Cardiac atrium fibroblast (primary cell): Measurements from ENCODE around the gene ZNF891. TPM values are rescaled to one million over a fixed set of nuclear protein-coding genes. Genes with fewer than 3 reads are reported as not detected.

Experiments
- total RNA-seq: library from RNA; depleted of rRNA; stranded (reverse); fragments of >200 nt; gene quantifications from 2 replicates; pipeline ENCODE4 v1.2.3, GENCODE V29; 2015

Gene ZNF891
- total RNA-seq: 0.54 and 0.81 TPM in 2 replicates

DNA sequence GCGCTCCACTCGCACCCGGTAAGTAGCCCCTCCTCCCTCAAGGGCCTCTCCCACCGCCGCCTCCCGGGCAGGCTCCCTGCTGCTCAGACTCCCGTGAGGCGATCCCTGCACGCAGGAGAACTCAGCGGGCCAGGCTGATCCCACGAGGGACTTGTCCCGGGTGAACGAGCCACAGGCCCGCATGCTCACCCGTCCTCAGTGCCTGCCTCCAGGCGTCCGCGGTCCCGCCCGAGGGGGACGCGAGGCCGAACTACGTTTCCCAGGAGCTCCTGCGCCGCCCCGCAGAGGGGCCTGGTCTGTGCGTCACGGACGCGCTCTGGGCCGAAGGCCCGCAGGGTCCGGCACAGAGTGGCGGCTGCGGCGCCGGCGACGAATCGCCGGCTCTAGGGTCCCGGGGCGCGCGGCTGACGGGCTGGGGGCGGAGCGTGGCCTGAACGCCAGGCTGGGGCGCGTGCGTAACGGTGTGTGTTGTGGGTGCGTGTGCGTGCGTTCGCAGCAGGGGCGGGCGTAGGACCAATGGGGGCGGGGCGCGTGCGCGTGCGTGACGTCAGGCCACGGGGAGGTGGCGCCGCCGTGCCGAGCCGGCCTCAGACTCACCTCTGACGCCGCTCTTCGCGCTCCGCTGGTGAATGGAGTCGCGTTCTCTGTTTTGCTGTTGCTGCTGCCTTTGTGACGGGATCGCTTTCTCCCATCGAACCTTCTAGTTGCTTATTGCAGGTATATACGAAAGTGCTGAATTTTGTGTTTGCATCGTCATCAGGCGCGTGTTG, at the start of gene ZNF891, which contains the start of gene ZNF10:
ZNF891 (minus strand) TSS at position 237 of the 770 bp plus-strand sequence. CDS start 8,356 bp downstream, outside the sequence.
ZNF10 (plus strand) TSS at position 590 of the 770 bp plus-strand sequence. CDS start 13,866 bp downstream, outside the sequence.

DNA sequence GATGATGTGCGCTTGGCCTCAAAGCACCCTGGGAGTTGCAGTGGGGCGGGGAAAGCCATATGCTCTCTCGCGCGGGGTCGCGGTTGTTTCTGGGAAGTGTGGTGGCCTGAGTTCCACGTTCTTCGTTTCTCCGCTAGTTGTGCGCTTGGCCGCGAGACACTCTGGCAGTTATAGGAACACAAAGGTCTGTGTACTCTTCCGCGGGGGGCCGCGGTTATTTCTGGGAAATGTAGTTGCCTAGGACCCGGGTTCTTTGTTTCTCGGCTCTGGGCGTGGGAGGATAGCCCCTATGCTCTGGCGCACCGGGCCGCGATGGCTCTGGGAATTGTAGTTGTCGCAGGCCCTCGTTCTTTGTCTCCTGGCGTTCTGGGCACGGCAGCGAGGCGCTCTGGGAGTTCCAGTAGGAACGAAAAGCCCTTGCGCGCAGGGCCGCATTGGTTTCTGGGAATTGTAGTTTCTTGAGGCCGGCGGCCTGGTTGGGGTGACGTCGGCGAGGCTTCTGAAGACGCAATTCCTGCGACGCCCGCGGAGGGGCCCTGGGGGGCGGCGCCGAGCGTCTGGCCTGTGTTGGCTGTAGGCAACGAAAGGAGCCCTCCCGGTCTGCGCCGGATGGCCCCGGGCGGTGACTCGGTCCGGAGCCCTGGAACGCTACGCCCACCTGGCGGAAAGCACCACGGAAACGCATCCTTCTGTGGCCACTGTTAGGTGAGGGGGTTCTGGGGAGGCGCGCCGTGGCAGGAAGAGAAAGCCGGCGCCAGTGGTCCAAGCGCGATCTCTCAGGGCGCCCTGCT, 49.5 kb downstream of the ZNF891 start, which contains the start of gene ZNF140:
ZNF140 (plus strand) TSS at position 556 of the 791 bp plus-strand sequence. CDS start 398 bp downstream, outside the sequence.

Other genes starting within 250 kb of the ZNF891 start
- gene CHFR, start 242.7 kb downstream of the ZNF891 start, total RNA-seq: 29.8 and 36.8 TPM in 2 replicates
- 4.5 and 5.0 TPM in 2 replicates for gene ZNF605, start 174.0 kb downstream of the ZNF891 start, total RNA-seq
- 1.4 and 5.8 TPM in 2 replicates for gene ZNF26, start 143.9 kb downstream of the ZNF891 start, total RNA-seq
- gene ZNF84, start 92.8 kb downstream of the ZNF891 start, total RNA-seq: 21.4 and 26.2 TPM in 2 replicates
- 14.4 and 17.7 TPM in 2 replicates for gene ZNF140, start 49.4 kb downstream of the ZNF891 start, total RNA-seq
- 6.5 and 15.0 TPM in 2 replicates for gene ZNF10, start 353 bp upstream of the ZNF891 start, total RNA-seq
- gene ZNF268, start 51.2 kb upstream of the ZNF891 start, total RNA-seq: 15.3 and 17.2 TPM in 2 replicates
- not detected in 2 replicates for gene ANHX, start 105.6 kb upstream of the ZNF891 start, total RNA-seq